GM12891 (cell line): ENCODE data around the gene CYP26A1.

Experiments
- DNase-seq: peaks from one replicate; pipeline ENCODE4 v3.0.0; 2011; ENCODE audit warnings: low spot score; ENCODE audit not compliant: insufficient read length
- FAIRE-seq: peaks from 2 replicates; lab custom pipeline; 2011; peaks lifted over from hg19 to GRCh38; lab: Jason Lieb, UNC
- PAX5 ChIP-seq: IDR thresholded peaks from 2 replicates; pipeline ENCODE4 v1.6.1; 2011; ENCODE audit warnings: low read length, moderate library complexity, mild to moderate bottlenecking; ENCODE audit not compliant: insufficient read depth, severe bottlenecking
- POLR2A ChIP-seq: IDR thresholded peaks from 2 replicates; pipeline ENCODE4 v1.6.1; 2011; ENCODE audit warnings: low read depth, low read length, control low read depth
- POLR2AphosphoS5 ChIP-seq: IDR thresholded peaks from 2 replicates; pipeline ENCODE4 v1.6.1; 2011; ENCODE audit warnings: low read depth, low read length, control low read depth
- POU2F2 ChIP-seq: IDR thresholded peaks from 2 replicates; pipeline ENCODE4 v1.6.1; 2011; ENCODE audit warnings: low read depth, mild to moderate bottlenecking, control low read depth, low read length, moderate library complexity
- SPI1 ChIP-seq: IDR thresholded peaks from 2 replicates; pipeline ENCODE4 v1.6.1; 2011; ENCODE audit warnings: low read depth, low read length, control low read depth
- TAF1 ChIP-seq: IDR thresholded peaks from 2 replicates; pipeline ENCODE4 v1.6.1; 2011; ENCODE audit warnings: low read depth, low read length, control low read depth

Gene CYP26A1

GRCh38 chr10:93110472-93111146 is 36.9 kb downstream of the CYP26A1 start:
- DNase-seq (no peak), FAIRE-seq (peak; percentile 63)
- TF ChIP-seq SPI1 (peak; percentile 91), POLR2A (no peak)

- no peak for DNase-seq
- TF ChIP-seq POU2F2 (no peak), PAX5 (no peak), TAF1 (no peak), SPI1 (no peak), POLR2AphosphoS5 (no peak)
- no peak for FAIRE-seq
These were observed 39.3 kb downstream of the CYP26A1 start for GRCh38 chr10:93113042-93113441.

- TF ChIP-seq POLR2AphosphoS5, result no peak
- peak; percentile 51; the same call in 1 of the 2 replicates for TF ChIP-seq SPI1
- TF ChIP-seq POU2F2, result no peak
- no peak for TF ChIP-seq TAF1
- no peak for TF ChIP-seq PAX5
- TF ChIP-seq POLR2A, result no peak
- peak; percentile 38 for DNase-seq
- peak; percentile 26 for FAIRE-seq
These were observed 42.1 kb downstream of the CYP26A1 start for GRCh38 chr10:93115661-93116383.

- DNase-seq (no peak), FAIRE-seq (no peak)
- no peak for TF ChIP-seq PAX5
- TF ChIP-seq SPI1, result no peak
- no peak for TF ChIP-seq POLR2A
- no peak for TF ChIP-seq TAF1
- no peak for TF ChIP-seq POU2F2
- no peak for TF ChIP-seq POLR2AphosphoS5
These were observed 47.6 kb downstream of the CYP26A1 start for GRCh38 chr10:93121311-93121710.

GRCh38 chr10:93123766-93124165 is 50.1 kb downstream of the CYP26A1 start:
- no peak for FAIRE-seq
- TF ChIP-seq POLR2A (no peak), PAX5 (no peak)
- DNase-seq, result no peak

GRCh38 chr10:93124580-93125318 is 51.1 kb downstream of the CYP26A1 start:
- DNase-seq, result no peak
- TF ChIP-seq PAX5, result no peak
- TF ChIP-seq SPI1, result peak; percentile 45; the same call in 1 of the 2 replicates
- FAIRE-seq, result no peak

- no peak for TF ChIP-seq PAX5
- TF ChIP-seq POU2F2, result no peak
- no peak for TF ChIP-seq TAF1
- TF ChIP-seq SPI1, result no peak
- no peak for TF ChIP-seq POLR2AphosphoS5
- no peak for TF ChIP-seq POLR2A
- FAIRE-seq (no peak), DNase-seq (no peak)
These were observed 52.3 kb downstream of the CYP26A1 start for GRCh38 chr10:93125966-93126365.

GRCh38 chr10:93126483-93127052 is 52.9 kb downstream of the CYP26A1 start:
- DNase-seq, result no peak
- TF ChIP-seq PAX5 (no peak), TAF1 (no peak), POU2F2 (no peak), SPI1 (no peak)
- FAIRE-seq, result no peak
